ENCODE measurements around the gene KCNG1. TPM values are rescaled to one million over a fixed set of nuclear protein-coding genes. Genes with fewer than 3 reads are reported as not detected.

The KCNG1 gene, protein sequence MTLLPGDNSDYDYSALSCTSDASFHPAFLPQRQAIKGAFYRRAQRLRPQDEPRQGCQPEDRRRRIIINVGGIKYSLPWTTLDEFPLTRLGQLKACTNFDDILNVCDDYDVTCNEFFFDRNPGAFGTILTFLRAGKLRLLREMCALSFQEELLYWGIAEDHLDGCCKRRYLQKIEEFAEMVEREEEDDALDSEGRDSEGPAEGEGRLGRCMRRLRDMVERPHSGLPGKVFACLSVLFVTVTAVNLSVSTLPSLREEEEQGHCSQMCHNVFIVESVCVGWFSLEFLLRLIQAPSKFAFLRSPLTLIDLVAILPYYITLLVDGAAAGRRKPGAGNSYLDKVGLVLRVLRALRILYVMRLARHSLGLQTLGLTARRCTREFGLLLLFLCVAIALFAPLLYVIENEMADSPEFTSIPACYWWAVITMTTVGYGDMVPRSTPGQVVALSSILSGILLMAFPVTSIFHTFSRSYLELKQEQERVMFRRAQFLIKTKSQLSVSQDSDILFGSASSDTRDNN
- total RNA-seq = 3.2 and 7.0 TPM in 2 replicates

DNA sequence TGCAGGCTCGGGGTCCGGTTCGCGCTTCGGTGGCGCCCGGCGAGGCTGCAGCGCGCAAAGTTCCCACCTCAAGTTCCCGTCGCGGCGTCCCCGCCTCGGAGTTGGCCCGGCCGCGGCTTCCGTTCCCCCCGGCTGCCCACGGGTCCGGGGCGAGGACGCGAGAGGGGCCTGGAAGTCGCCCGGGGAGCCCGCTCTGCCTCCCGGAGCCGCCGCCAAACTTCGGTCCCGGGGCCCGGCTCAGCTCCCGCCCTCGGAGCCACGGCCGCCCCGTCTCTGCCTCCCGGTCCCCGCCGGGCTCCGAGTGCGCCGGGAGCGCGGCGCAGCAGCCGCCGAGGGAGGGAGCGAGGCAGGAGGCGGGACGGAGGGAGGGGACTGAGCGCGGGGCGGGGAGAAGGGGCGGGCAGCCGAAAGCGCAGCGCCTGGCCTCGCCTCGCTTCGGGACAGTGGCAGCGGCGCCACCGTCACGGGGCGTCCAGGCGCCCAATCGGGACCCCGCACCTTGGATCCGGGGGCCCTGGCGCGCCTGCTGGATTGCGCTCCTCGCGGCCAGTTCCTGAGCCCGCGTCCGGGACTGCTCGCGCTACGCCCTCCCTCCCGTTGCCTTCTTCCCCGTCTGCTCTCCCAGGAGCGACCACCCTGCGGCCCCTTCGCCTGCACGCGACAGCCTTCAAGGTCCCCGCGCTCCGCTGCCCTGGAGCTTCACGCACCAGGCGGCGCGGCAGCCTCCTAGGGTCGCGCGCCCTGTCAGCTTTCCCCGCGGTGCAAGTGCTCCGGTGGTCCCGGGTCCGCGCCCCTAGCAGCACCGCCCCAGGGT is at the start of gene KCNG1:
Gene KCNG1 (minus strand): TSS at position 305 of the 814 bp plus-strand sequence. CDS start 12,769 bp downstream, outside the sequence.

DNA sequence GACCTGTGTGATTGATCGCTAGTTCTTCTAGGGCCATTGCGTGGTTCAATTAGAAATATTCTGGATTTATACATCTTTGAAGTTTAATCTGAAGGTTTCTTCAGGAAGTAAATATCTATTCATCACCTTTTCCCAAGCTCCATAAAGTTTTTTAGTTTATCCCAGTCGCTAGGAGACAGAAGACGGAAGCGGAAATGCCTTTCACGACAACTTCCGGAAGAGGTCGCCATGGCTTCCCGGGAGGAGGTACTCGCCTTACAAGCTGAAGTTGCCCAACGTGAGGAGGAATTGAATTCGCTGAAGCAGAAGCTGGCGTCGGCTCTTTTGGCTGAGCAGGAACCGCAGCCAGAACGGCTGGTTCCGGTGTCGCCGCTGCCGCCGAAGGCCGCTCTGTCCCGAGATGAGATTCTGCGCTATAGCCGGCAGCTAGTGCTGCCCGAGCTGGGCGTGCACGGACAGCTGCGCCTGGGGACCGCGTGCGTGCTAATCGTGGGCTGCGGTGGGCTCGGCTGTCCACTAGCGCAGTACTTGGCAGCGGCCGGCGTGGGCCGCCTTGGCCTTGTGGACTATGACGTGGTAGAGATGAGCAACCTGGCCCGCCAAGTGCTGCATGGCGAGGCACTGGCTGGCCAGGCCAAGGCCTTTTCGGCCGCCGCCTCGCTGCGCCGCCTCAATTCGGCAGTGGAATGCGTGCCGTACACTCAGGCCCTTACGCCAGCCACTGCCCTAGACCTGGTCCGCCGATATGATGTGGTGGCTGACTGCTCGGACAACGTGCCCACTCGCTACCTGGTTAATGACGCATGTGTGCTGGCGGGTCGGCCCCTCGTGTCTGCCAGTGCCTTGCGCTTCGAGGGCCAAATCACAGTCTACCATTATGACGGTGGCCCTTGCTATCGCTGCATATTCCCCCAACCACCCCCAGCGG is 64.0 kb downstream of the KCNG1 start, which contains the start of gene MOCS3:
Gene MOCS3 (plus strand): TSS at position 204 of the 928 bp plus-strand sequence. CDS start 25 bp downstream, at position 229.

DNA sequence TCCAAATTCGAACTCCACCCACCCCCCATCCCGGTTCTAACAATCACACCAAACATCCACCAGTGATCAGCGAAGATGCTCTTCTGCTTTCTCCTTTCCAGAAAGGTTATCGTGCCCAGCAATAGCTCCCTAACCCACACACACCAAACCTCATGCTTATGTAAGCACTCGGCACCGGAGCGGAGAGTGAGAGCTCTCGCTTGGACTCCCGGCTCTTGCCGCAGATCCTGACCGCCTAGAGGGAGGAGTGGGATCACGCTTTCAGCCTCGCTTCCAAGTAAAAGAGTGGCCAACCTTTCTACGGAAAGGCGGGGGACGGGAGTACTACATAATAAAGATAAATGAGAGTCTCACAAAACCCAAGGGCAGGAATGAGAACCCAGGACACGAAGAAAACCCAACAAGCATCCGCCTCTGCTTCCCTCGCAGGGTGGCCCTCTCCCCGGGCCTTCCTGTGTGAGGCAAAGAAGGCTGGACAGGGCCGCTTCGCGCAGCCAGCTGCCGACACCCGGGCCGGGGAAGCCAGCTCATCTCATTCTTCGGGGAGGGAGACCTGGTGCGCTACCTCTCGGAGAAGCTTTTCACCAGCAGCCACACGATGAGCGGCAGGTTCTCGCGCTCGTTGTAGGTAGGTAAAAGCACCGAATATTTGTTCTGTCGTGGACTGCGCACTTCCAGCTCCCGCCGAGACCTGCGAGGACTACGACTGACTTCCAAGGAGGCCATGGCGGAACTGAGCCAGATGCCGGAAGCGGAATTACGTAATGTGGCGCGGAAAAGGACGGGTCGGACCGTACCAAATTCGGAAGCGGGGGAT is 64.9 kb downstream of the KCNG1 start, which contains the start of gene DPM1:
Gene DPM1 (minus strand): TSS at position 735 of the 817 bp plus-strand sequence. CDS start 9 bp downstream, at position 726.

Other genes with a start within 250 kb of the KCNG1 start
- gene BCAS4, start 228.0 kb downstream of the KCNG1 start, total RNA-seq = 10.2 and 15.1 TPM in 2 replicates
- gene ADNP, start 91.7 kb downstream of the KCNG1 start, total RNA-seq = 23.8 and 29.5 TPM in 2 replicates
- gene DPM1, start 64.6 kb downstream of the KCNG1 start, total RNA-seq = 32.3 and 43.2 TPM in 2 replicates
- gene MOCS3, start 64.3 kb downstream of the KCNG1 start, total RNA-seq = 11.1 and 11.2 TPM in 2 replicates

Measured in hair follicle dermal papilla cell (primary cell).